Muscle layer of duodenum (tissue), 2 donors: ENCODE measurements around the gene CBR1.

Source experiments
- H3K27ac ChIP-seq: one replicate; pipeline ENCODE4 v1.7.0; 2013; ENCODE audit warnings: mild to moderate bottlenecking, low read length
- H3K27me3 ChIP-seq: one replicate; pipeline ENCODE4 v1.7.0; 2013; ENCODE audit warnings: low read depth, mild to moderate bottlenecking, control low read depth, low read length
- H3K36me3 ChIP-seq, 2 donors: one replicate each; pipeline ENCODE4 v1.7.0; 2013; ENCODE audit warnings: low read length in 2 of 2, control low read depth in 1 of 2, mild to moderate bottlenecking in 1 of 2; ENCODE audit not compliant: insufficient read depth in 2 of 2, control insufficient read depth in 1 of 2
- H3K4me1 ChIP-seq, 2 donors: one replicate each; pipeline ENCODE4 v1.7.0; 2013; ENCODE audit warnings: low read length in 2 of 2, mild to moderate bottlenecking in 2 of 2, control low read depth in 1 of 2, moderate library complexity in 1 of 2; ENCODE audit not compliant: insufficient read depth in 2 of 2, control insufficient read depth in 1 of 2
- H3K4me3 ChIP-seq, 2 donors: one replicate each; pipeline ENCODE4 v1.7.0; 2013; ENCODE audit warnings: low read length in 2 of 2, low read depth in 1 of 2, mild to moderate bottlenecking in 1 of 2
- H3K9me3 ChIP-seq, 2 donors: one replicate each; pipeline ENCODE4 v1.7.0; 2013; ENCODE audit warnings: low read length in 2 of 2, control low read depth in 1 of 2, mild to moderate bottlenecking in 1 of 2; ENCODE audit not compliant: control insufficient read depth in 1 of 2
- donor health status: healthy.

Gene CBR1

GRCh38 chr21:36103434-36103833 lies 33.6 kb downstream of the CBR1 start:
- Histone ChIP-seq H3K27me3 (peaks cover 5% of the 10 kb centered on the region), H3K36me3 (no peaks in the 10 kb centered on the region), H3K4me1 (no peaks in the 10 kb centered on the region), H3K9me3 (no peaks in the 10 kb centered on the region), H3K27ac (no peak overlapping the region), H3K4me3 (no peak overlapping the region)

GRCh38 chr21:36104317-36105300 lies 34.8 kb downstream of the CBR1 start:
- H3K36me3 ChIP-seq: no peaks in the 10 kb centered on the region
- no peaks in the 10 kb centered on the region for H3K4me1 ChIP-seq
- peaks cover 5% of the 10 kb centered on the region for H3K27me3 ChIP-seq
- no peak overlapping the region for H3K27ac ChIP-seq
- no peaks in the 10 kb centered on the region for H3K9me3 ChIP-seq
- peak overlapping the region; percentile 2 to 50 for H3K4me3 ChIP-seq

GRCh38 chr21:36105327-36105842 lies 35.6 kb downstream of the CBR1 start:
- Histone ChIP-seq H3K27me3 (peaks cover 5% of the 10 kb centered on the region), H3K4me3 (peak overlapping the region; percentile 2 to 50), H3K36me3 (no peaks in the 10 kb centered on the region), H3K9me3 (no peaks in the 10 kb centered on the region), H3K4me1 (no peaks in the 10 kb centered on the region), H3K27ac (no peak overlapping the region)

DNA sequence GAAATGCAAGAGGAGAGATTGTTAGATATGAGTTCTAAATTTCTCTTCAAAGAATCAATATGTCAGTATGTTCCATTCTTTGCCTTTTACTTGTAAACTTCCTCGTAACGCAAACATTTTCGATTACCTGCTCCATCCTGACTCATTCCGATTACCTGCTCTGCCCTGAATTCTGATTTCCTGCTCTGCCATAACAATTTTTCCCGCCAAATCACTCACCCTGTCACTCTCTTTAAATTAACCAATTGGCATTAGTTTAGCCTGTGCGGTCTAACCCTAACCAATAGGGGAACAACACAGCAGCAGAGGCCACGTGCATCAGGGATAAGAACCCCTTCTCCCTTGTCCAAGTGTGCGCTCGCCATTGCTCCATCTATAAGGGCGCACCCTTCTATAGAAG lies 40.0 kb downstream of the CBR1 start:
- Histone ChIP-seq H3K4me3 (no peak overlapping the region), H3K9me3 (no peaks in the 10 kb centered on the region), H3K36me3 (no peaks in the 10 kb centered on the region), H3K4me1 (peaks cover 0 to 17% of the 10 kb centered on the region in 2 donors), H3K27me3 (peaks cover 3% of the 10 kb centered on the region), H3K27ac (no peak overlapping the region)

DNA sequence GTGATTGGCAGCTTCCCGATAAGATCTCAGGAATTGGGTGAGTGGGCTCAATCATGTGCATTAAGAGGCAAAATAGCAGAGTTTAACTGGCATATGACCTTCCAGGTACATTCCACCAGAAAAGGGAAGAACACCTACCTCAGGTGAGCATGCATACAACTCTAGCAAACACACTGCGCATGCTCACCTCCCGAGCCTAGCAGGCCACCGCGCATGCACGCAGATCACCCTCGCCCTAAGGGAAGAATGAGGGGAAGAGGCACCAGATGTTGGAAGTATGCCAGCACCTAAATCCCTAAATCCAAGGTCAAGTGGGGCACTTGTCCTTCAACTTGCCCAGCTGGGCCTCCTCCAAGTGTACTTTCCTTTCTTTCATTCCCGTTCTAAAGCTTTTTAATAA lies 41.4 kb downstream of the CBR1 start:
- Histone ChIP-seq H3K9me3 (no peaks in the 10 kb centered on the region), H3K36me3 (no peaks in the 10 kb centered on the region), H3K4me1 (peaks cover 0 to 17% of the 10 kb centered on the region in 2 donors), H3K27me3 (no peaks in the 10 kb centered on the region), H3K27ac (no peak overlapping the region), H3K4me3 (no peak overlapping the region)

DNA sequence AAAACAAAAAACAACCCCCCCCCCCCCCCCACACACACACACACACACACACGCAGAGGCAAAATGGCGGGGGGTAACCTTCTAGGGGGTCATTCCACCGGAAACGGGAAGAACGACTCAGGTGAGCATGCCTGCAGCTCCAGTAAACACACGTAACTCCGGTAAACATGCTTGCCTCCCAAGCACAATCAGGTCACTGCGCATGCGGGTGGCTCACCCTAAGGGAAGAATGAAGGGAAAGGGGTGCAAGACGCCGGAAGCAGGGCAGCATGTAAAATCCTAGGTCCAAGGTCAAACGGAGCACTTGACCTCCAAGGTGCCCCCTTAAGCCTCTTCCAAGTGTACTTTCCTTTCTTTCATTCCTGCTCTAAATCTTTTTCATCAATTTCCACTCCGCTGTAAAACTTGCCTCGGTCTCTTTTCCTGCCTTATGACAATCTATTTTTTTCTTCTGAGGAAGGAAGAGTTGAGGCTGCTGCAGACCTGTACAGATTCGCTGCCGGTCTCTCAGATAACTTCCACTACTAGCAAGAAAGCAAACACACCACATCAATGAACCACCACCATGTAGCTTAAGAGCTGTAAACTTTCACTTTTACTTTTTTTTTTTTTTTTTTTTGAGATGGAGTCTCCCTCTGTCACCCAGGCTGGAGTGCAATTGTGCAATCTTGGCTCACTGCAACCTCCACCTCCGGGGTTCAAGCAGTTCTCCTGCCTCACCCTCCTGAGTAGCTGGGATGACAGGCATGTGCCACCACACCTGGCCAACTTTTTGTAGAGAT lies 44.0 kb downstream of the CBR1 start:
- peaks cover 0 to 17% of the 10 kb centered on the region in 2 donors for H3K4me1 ChIP-seq
- no peaks in the 10 kb centered on the region for H3K9me3 ChIP-seq
- H3K27ac ChIP-seq: peak overlapping the region; percentile 67
- H3K27me3 ChIP-seq: no peaks in the 10 kb centered on the region
- no peaks in the 10 kb centered on the region for H3K36me3 ChIP-seq
- peak overlapping the region in 1 of 2 donors; percentile 45 for H3K4me3 ChIP-seq

DNA sequence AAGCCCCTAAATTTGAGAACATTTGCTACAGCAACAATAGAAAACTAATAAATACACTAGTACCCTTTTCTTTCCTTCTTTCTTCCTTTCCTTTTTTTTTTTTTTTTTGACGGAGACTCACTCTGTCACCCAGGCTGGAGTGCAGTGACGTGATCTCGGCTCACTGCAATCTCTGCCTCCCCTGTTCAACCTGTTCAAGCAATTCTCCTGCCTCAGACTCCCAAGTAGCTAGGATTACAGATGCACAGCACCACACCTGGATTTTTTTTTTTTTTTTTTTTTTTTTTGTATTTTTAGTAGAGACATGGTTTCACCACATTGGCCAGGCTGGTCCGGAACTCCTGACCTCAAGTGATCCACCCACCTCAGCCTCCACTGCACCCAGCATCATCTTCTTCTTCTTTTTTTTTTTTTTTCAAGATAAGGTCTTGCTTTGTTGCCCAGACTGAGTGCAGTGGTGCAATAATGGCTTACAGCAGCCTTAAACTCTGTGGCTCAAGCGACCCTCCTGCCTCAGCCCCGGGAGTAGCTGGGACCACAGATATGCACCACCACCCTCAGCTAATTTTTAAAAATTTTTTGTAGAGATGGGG lies 45.4 kb downstream of the CBR1 start:
- no peak overlapping the region for H3K27ac ChIP-seq

DNA sequence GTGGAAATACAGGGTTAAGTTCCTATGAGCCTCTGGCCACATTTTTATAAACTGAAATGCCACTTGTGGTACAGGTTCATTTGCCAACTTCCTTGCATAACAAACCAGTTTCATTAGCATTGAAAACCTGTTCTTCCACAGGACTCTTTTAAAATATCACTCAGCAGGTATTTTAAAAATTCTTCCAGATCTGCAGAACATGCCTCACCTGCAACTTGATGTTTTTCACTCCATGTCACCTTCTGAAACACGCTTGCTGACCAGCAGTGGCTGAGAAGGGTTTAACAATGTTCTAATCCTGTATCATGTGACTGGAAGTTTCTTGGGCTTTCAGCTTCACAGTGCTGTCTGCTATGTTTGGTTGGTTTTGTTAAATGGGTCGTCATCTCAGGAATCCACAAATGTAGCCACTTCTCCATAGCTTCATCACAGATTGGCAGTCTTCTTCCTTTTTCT lies 47.5 kb downstream of the CBR1 start:
- H3K4me1 ChIP-seq: peaks cover 0 to 17% of the 10 kb centered on the region in 2 donors
- H3K27me3 ChIP-seq: no peaks in the 10 kb centered on the region
- H3K36me3 ChIP-seq: no peaks in the 10 kb centered on the region
- no peaks in the 10 kb centered on the region for H3K9me3 ChIP-seq
- no peak overlapping the region for H3K27ac ChIP-seq
- H3K4me3 ChIP-seq: no peak overlapping the region

More for the DNA sequence above, 45.4 kb downstream of the CBR1 start:
- no peak overlapping the region for H3K4me3 ChIP-seq
- H3K27me3 ChIP-seq: no peaks in the 10 kb centered on the region
- peaks cover 0 to 17% of the 10 kb centered on the region in 2 donors for H3K4me1 ChIP-seq
- no peaks in the 10 kb centered on the region for H3K9me3 ChIP-seq
- no peaks in the 10 kb centered on the region for H3K36me3 ChIP-seq

GRCh38 chr21:36120304-36120888 lies 50.6 kb downstream of the CBR1 start:
- no peaks in the 10 kb centered on the region for H3K9me3 ChIP-seq
- no peak overlapping the region for H3K4me3 ChIP-seq
- peaks cover 0 to 3% of the 10 kb centered on the region in 2 donors for H3K4me1 ChIP-seq
- no peak overlapping the region for H3K27ac ChIP-seq
- no peaks in the 10 kb centered on the region for H3K36me3 ChIP-seq
- H3K27me3 ChIP-seq: no peaks in the 10 kb centered on the region
